LNCaP clone FGC (cell line): Measurements from ENCODE around the gene RBM28.

Experiments
- DNase-seq: peaks from one replicate; pipeline ENCODE4 v3.0.0-alpha.2; 2011; ENCODE audit warnings: low read depth
- H3K4me3 ChIP-seq: 2 replicates; pipeline ENCODE4 v1.5.1; 2011; ENCODE audit warnings: mild to moderate bottlenecking, low read depth, low read length, control low read depth
- CTCF ChIP-seq: IDR thresholded peaks from 2 replicates; pipeline ENCODE4 v1.5.1; 2012; ENCODE audit warnings: mild to moderate bottlenecking; ENCODE audit not compliant: control insufficient read depth, insufficient read depth; ENCODE audit errors: extremely low read depth

RBM28 gene

GRCh38 chr7:128373606-128374005 is 29.9 kb upstream of the RBM28 start:
- no peak for DNase-seq
- no peak for TF ChIP-seq CTCF
- H3K4me3 ChIP-seq: no peak overlapping the region

GRCh38 chr7:128370491-128370890 is 26.8 kb upstream of the RBM28 start:
- no peak for DNase-seq
- H3K4me3 ChIP-seq: no peak overlapping the region
- TF ChIP-seq CTCF: no peak

- no peak for DNase-seq
- no peak for TF ChIP-seq CTCF
Measured at GRCh38 chr7:128366986-128367385, 23.3 kb upstream of the RBM28 start.

GRCh38 chr7:128366300-128366699 is 22.6 kb upstream of the RBM28 start:
- no peak for TF ChIP-seq CTCF
- no peak overlapping the region for H3K4me3 ChIP-seq
- no peak for DNase-seq

More at GRCh38 chr7:128366986-128367385, 23.3 kb upstream of the RBM28 start:
- no peak overlapping the region for H3K4me3 ChIP-seq

GRCh38 chr7:128365432-128365831 is 21.7 kb upstream of the RBM28 start:
- TF ChIP-seq CTCF: no peak

GRCh38 chr7:128364166-128364870 is 20.6 kb upstream of the RBM28 start:
- TF ChIP-seq CTCF: no peak
- no peak for DNase-seq
- no peak overlapping the region for H3K4me3 ChIP-seq

More at GRCh38 chr7:128365432-128365831, 21.7 kb upstream of the RBM28 start:
- H3K4me3 ChIP-seq: no peak overlapping the region
- no peak for DNase-seq

GRCh38 chr7:128363261-128363721 is 19.6 kb upstream of the RBM28 start:
- DNase-seq: no peak
- TF ChIP-seq CTCF: no peak
- no peak overlapping the region for H3K4me3 ChIP-seq
